Endothelial cell of umbilical vein (primary cell): ENCODE results near the gene HADH. TPM values are rescaled to one million over a fixed set of nuclear protein-coding genes. Genes with fewer than 3 reads are reported as not detected.

Experiments used
- BruUV-seq: library from RNA; stranded (reverse); fragments of 400-500 nt; replicated peaks from 2 replicates; lab custom pipeline; 2021; lab: Mats Ljungman, UMichigan
- CTCF ChIA-PET: fragments of 300-600, 350-600 bp; sonication (Branson Sonifier 250); formaldehyde crosslinking; loops from one replicate; lab custom pipeline; 2021; ENCODE audit warnings: antibody characterized with exemption, inconsistent platforms; lab: Charles Lee
- POLR2A ChIA-PET: fragments of 300-600, 350-600 bp; sonication (Branson Sonifier 250); formaldehyde crosslinking; loops from one replicate; lab custom pipeline; 2021; ENCODE audit warnings: antibody characterized with exemption, inconsistent platforms; lab: Charles Lee
- DNase-seq: peaks from one replicate; pipeline ENCODE4 v3.0.0-alpha.2; 2011; ENCODE audit warnings: low read depth, low spot score
- FAIRE-seq: peaks from 2 replicates; lab custom pipeline; 2011; peaks lifted over from hg19 to GRCh38; lab: Jason Lieb, UNC
- H2AFZ ChIP-seq: 2 replicates; pipeline ENCODE4 v1.6.0; 2012; ENCODE audit warnings: low read depth, low read length, control low read depth, inconsistent platforms
- H3K27ac ChIP-seq: 2 replicates; pipeline ENCODE4 v1.5.1; 2011; ENCODE audit warnings: low read depth, mild to moderate bottlenecking, control low read depth, low read length, moderate library complexity; ENCODE audit not compliant: insufficient read depth
- H3K27me3 ChIP-seq, 2 experiments: 2 replicates each; pipeline versions ENCODE4 v1.6.0 to v1.6.1; 2011; ENCODE audit warnings: low read length in 2 of 2, mixed read lengths in 1 of 2; ENCODE audit not compliant: control insufficient read depth in 2 of 2, insufficient read depth in 2 of 2
- H3K36me3 ChIP-seq, 2 experiments: 2 replicates in 1 of 2; 3 replicates in 1 of 2; pipeline ENCODE4 v1.5.1; 2011; ENCODE audit warnings: low read length in 2 of 2, mild to moderate bottlenecking in 1 of 2, moderate library complexity in 1 of 2; ENCODE audit not compliant: control insufficient read depth in 2 of 2, insufficient read depth in 2 of 2; ENCODE audit errors: extremely low read depth in 1 of 2
- H3K4me1 ChIP-seq: 3 replicates; pipeline ENCODE4 v1.5.1; 2011; ENCODE audit warnings: mild to moderate bottlenecking, low read length; ENCODE audit not compliant: control insufficient read depth, insufficient read depth; ENCODE audit errors: extremely low read depth
- H3K4me2 ChIP-seq: 2 replicates; pipeline ENCODE4 v1.6.1; 2011; ENCODE audit warnings: low read length, control low read depth, mixed read lengths; ENCODE audit not compliant: insufficient read depth
- H3K4me3 ChIP-seq, 3 experiments: fragments of 200-600 bp in 1 of 3; sonication (generic), shearing (Covaris generic) in 1 of 3; replicated peaks in 1 of 3; 2 replicates each; pipeline ENCODE4 v1.5.1; 2011 to 2016; ENCODE audit warnings: control low read depth in 3 of 3, low read length in 3 of 3, mild to moderate bottlenecking in 2 of 3, inconsistent platforms in 1 of 3, low read depth in 1 of 3, moderate library complexity in 1 of 3; ENCODE audit not compliant: insufficient read depth in 1 of 3
- H3K79me2 ChIP-seq: 2 replicates; pipeline ENCODE4 v1.6.0; 2012; ENCODE audit warnings: low read length, inconsistent platforms; ENCODE audit not compliant: control insufficient read depth, insufficient read depth
- H3K9ac ChIP-seq: replicated peaks from 2 replicates; pipeline ENCODE3; 2011; ENCODE audit warnings: low read length, control low read depth; ENCODE audit not compliant: insufficient read depth; ENCODE audit errors: extremely low read depth
- H3K9me1 ChIP-seq: replicated peaks from 3 replicates; pipeline ENCODE4 v1.6.0; 2011; ENCODE audit warnings: mild to moderate bottlenecking, low read length; ENCODE audit not compliant: control insufficient read depth, insufficient read depth; ENCODE audit errors: extremely low read depth
- H3K9me3 ChIP-seq: replicated peaks from 2 replicates; pipeline ENCODE4 v1.5.1; 2012; ENCODE audit warnings: low read length, inconsistent platforms; ENCODE audit not compliant: control insufficient read depth, insufficient read depth
- H4K20me1 ChIP-seq: replicated peaks from 2 replicates; pipeline ENCODE3; 2011; ENCODE audit warnings: mild to moderate bottlenecking, low read length; ENCODE audit not compliant: control insufficient read depth, insufficient read depth; ENCODE audit errors: extremely low read depth
- CTCF ChIP-seq, 2 donors: IDR thresholded peaks; 1 replicate in 1 of 2; 2 replicates in 1 of 2; pipeline ENCODE4 v1.5.1; 2011; ENCODE audit warnings: low read length in 2 of 2, mild to moderate bottlenecking in 2 of 2, moderate library complexity in 2 of 2, control low read depth in 1 of 2, inconsistent platforms in 1 of 2, low read depth in 1 of 2; ENCODE audit not compliant: insufficient read depth in 1 of 2; ENCODE audit errors: extremely low read depth in 1 of 2
- EZH2 ChIP-seq: IDR thresholded peaks from 2 replicates; pipeline ENCODE4 v1.6.1; 2012; ENCODE audit warnings: borderline replicate concordance, low read depth, mild to moderate bottlenecking, moderate library complexity, low read length, inconsistent platforms; ENCODE audit not compliant: severe bottlenecking
- FOS ChIP-seq: IDR thresholded peaks from 2 replicates; pipeline ENCODE4 v1.6.1; 2011; ENCODE audit warnings: mild to moderate bottlenecking, low read length, moderate library complexity, borderline replicate concordance; ENCODE audit not compliant: insufficient read depth
- GATA2 ChIP-seq: IDR thresholded peaks from 2 replicates; pipeline ENCODE4 v1.7.0; 2011; ENCODE audit warnings: low read depth, mild to moderate bottlenecking, moderate library complexity, mixed read lengths, low read length; ENCODE audit not compliant: insufficient read length, insufficient read depth
- JUN ChIP-seq: IDR thresholded peaks from 2 replicates; pipeline ENCODE4 v1.6.1; 2011; ENCODE audit warnings: borderline replicate concordance, low read depth; ENCODE audit not compliant: insufficient read length, insufficient read depth
- MAX ChIP-seq: IDR thresholded peaks from 2 replicates; pipeline ENCODE4 v1.6.1; 2011; ENCODE audit not compliant: insufficient read depth, insufficient read length
- MYC ChIP-seq: IDR thresholded peaks from one replicate; pipeline ENCODE4 v1.6.1; 2011; ENCODE audit warnings: mild to moderate bottlenecking, low read depth, low read length
- POLR2A ChIP-seq: IDR thresholded peaks from 2 replicates; pipeline ENCODE4 v1.6.1; 2012; ENCODE audit warnings: low read depth, mild to moderate bottlenecking, control low read depth, low read length
- POLR2AphosphoS5 ChIP-seq: IDR thresholded peaks from 2 replicates; pipeline ENCODE4 v1.6.1; 2012; ENCODE audit warnings: low read depth, mild to moderate bottlenecking, control low read depth, low read length, moderate library complexity; ENCODE audit not compliant: insufficient read depth
- dilution Hi-C: fragments of 300-500 bp; cut with MboI; formaldehyde crosslinking; loops from one replicate; pipeline ENCODE4 v1.15.0; 2019; ENCODE audit warnings: low sequenced_read_pairs; ENCODE audit not compliant: extremely low pct_ligation_motif_present
- intact Hi-C: fragments of 100-400 bp; cut with micrococcal nuclease; formaldehyde crosslinking; loops from one replicate; pipeline ENCODE4 v1.10.0; 2022
- polyA plus RNA-seq, 4 experiments: library from polyadenylated mRNA; depleted of rRNA in 3 of 4; stranded (reverse) in 3 of 4; unstranded in 1 of 4; fragments of >200 nt; gene quantifications; 2 replicates each; pipeline versions ENCODE4 v1.2.1 to v1.2.3, GENCODE V29; 2011 to 2012; ENCODE audit warnings: missing spikeins in 1 of 4
- total RNA-seq: library from RNA; stranded (reverse); gene quantifications from 2 replicates; pipeline ENCODE4 v1.2.3, GENCODE V29; 2021

HADH gene
- total and polyA plus RNA-seq, 2 donors (not counting 3 experiments of a cell fraction or from before 2014, with no cell fraction given), result 19.2 to 20.3 TPM

GRCh38 chr4:108060164-108060563 is 70.5 kb downstream of the HADH start:
- Histone ChIP-seq H2AFZ (no peak overlapping the region), H3K27ac (no peak overlapping the region), H3K9ac (no peak overlapping the region), H3K4me3 (no peak overlapping the region), H3K4me2 (no peak overlapping the region), H3K27me3 (peaks cover 0 to 5% of the 10 kb centered on the region in 2 experiments), H4K20me1 (no peaks in the 10 kb centered on the region), H3K79me2 (no peaks in the 10 kb centered on the region), H3K9me1 (no peaks in the 10 kb centered on the region), H3K36me3 (no peaks in the 10 kb centered on the region), H3K4me1 (no peaks in the 10 kb centered on the region), H3K9me3 (no peaks in the 10 kb centered on the region)
- dilution Hi-C loops (no loop called here), intact Hi-C loops (no loop called here)
- BruUV-seq, result no TSS peak
- TF ChIP-seq CTCF (IDR thresholded peaks at IDR 0.05; ENCODE audit: extremely low read depth in 1 of 2, insufficient read depth in 1 of 2, low read depth in 1 of 2, low read length in 2 of 2), result no peak
- no peak for TF ChIP-seq MAX
- no peak for TF ChIP-seq MYC
- TF ChIP-seq EZH2, result no peak
- TF ChIP-seq POLR2A, result no peak
- TF ChIP-seq JUN, result no peak
- no peak for TF ChIP-seq GATA2
- TF ChIP-seq FOS, result no peak
- no peak for TF ChIP-seq POLR2AphosphoS5
- ChIA-PET CTCF (interaction anchor here (1.4 to 1.6 kb wide), 2 partner anchors 41 to 433 kb away, joined by 3 to 6 read pairs; no protein-coding TSS in a partner anchor), POLR2A (no interaction called here)
- DNase-seq, result no peak
- no peak for FAIRE-seq
